Activated T-helper 17 cell treated with anti-CD3 and anti-CD28 coated beads, Interleukin-2, amount 50 U/mL, for 72 hours (primary cell): ENCODE data around the gene TMEM263. TPM values are rescaled to one million over a fixed set of nuclear protein-coding genes. Genes with fewer than 3 reads are reported as not detected.
"Not testable (repeated sequence)": the region's sequence is repeated elsewhere in the genome, so short reads cannot be mapped to it uniquely, and the experiment has no call there.

Source experiments
- ATAC-seq: fragments of 150-1000 bp; cut with Tn5 transposase; replicated peaks from 2 replicates; pipeline ENCODE4 v1.10.0; 2021; ENCODE audit warnings: mild to moderate bottlenecking, moderate library complexity
- H3K27ac Mint-ChIP-seq: one replicate; pipeline ENCODE4 v1.8.0; 2022; ENCODE audit warnings: mixed read lengths
- H3K27me3 Mint-ChIP-seq: one replicate; pipeline ENCODE4 v1.8.0; 2022; ENCODE audit warnings: mixed read lengths
- H3K36me3 Mint-ChIP-seq: one replicate; pipeline ENCODE4 v1.8.0; 2022; ENCODE audit warnings: low read depth, mild to moderate bottlenecking, mixed read lengths
- H3K4me1 Mint-ChIP-seq: one replicate; pipeline ENCODE4 v1.8.0; 2022; ENCODE audit warnings: mixed read lengths
- H3K4me3 Mint-ChIP-seq: one replicate; pipeline ENCODE4 v1.8.0; 2022; ENCODE audit warnings: mild to moderate bottlenecking, mixed read lengths
- H3K9me3 Mint-ChIP-seq: one replicate; pipeline ENCODE4 v1.8.0; 2022; ENCODE audit warnings: mixed read lengths
- total RNA-seq, 2 donors: library from RNA; stranded (reverse); gene quantifications; one replicate each; pipeline ENCODE4 v1.2.3, GENCODE V29; 2022

The TMEM263 gene
- total RNA-seq = 10 to 100 TPM; 40.9 to 62.3 TPM

DNA sequence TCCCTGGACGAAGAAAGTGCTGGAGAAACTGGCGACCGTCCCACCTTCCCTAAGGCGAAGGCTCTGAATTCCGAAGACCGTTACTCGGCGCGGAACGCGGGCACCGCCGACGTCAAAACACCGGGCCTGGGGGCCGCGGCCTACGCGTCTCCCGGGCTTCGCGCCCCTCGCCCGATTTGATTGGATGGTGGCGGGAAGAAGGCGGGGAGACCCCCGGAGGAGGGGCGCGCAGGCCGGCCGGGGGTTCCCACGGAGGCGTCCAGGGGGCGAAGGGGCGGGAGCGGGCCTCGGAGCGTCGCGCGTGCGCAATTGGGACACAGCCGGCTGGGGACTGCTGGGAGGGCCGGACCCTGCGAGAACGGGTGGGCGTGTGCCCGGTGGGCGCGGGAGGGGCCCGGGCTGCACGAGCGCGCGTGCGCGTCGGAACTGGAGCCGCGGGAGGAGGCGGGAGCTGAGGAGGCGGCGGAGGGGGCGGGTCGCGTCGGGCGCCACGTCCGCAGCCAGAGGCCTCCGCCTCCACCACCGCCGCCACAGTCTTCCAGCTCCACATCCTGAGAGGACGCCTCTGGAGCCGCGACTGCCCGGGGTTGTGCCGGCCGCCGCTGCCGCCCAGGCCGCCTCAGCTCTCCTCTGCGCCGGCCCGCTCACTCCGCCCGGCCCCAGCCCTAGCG, at the start of gene TMEM263:
TMEM263 (plus strand) TSS at position 531 of the 671 bp plus-strand sequence. CDS start 11,210 bp downstream, outside the sequence.
- peaks cover 40% of the 10 kb centered on the region for H3K36me3 Mint-ChIP-seq
- H3K9me3 Mint-ChIP-seq = no peaks in the 10 kb centered on the region
- peak within 1 kb of the TSS; percentile 95 for H3K4me3 Mint-ChIP-seq
- ATAC-seq = peak; percentile 75
- H3K27me3 Mint-ChIP-seq = no peaks in the 10 kb centered on the region
- H3K27ac Mint-ChIP-seq = peak within 1 kb of the TSS; percentile 98
- H3K4me1 Mint-ChIP-seq = peaks cover 13% of the 10 kb centered on the region

DNA sequence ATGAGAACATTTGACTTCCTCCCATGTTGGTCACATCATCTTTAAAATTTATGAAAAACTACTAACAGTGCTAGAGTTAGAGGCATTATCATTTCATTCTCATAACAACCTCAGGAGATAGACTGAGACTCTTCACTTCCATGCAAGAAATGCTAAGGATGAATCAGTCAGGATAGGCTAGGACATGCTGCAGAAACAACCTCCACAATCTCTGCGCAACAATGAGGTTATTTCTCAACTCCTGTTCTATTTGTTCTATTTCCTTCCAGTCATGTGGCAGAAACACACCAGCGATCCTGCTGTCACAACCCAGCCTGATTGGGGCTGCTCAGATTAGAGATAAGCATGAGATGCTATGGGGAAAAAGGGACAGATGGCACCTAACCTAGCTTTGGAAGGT, 49.0 kb upstream of the TMEM263 start:
- no peak for ATAC-seq
- Mint-ChIP-seq H3K4me1 (peaks cover 8% of the 10 kb centered on the region), H3K36me3 (no peaks in the 10 kb centered on the region), H3K4me3 (no peak overlapping the region), H3K27ac (no peak overlapping the region), H3K27me3 (peaks cover 19% of the 10 kb centered on the region), H3K9me3 (no peaks in the 10 kb centered on the region)

DNA sequence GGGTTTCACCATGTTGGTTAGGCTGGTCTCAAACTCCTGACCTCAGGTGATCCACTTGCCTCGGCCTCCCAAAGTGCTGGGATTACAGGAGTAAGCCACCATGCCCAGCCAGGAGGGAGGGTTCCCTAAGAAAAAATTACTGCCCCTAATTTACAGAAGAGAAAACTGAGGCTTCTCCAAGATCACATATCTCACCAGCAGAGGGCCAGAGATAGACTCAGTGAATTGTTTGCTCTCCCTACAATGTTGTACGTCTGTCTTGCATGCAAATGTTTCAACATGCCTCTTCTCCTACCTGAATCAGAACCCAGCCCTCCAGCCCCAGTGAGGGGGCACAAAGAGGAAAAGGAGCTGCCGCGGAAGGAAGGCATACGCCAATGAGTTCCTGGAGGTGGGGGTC, 48.3 kb upstream of the TMEM263 start:
- H3K27ac Mint-ChIP-seq = no peak overlapping the region
- H3K4me1 Mint-ChIP-seq = peaks cover 8% of the 10 kb centered on the region
- no peak for ATAC-seq
- H3K4me3 Mint-ChIP-seq = no peak overlapping the region
- no peaks in the 10 kb centered on the region for H3K36me3 Mint-ChIP-seq
- no peaks in the 10 kb centered on the region for H3K9me3 Mint-ChIP-seq
- H3K27me3 Mint-ChIP-seq = peaks cover 14% of the 10 kb centered on the region

DNA sequence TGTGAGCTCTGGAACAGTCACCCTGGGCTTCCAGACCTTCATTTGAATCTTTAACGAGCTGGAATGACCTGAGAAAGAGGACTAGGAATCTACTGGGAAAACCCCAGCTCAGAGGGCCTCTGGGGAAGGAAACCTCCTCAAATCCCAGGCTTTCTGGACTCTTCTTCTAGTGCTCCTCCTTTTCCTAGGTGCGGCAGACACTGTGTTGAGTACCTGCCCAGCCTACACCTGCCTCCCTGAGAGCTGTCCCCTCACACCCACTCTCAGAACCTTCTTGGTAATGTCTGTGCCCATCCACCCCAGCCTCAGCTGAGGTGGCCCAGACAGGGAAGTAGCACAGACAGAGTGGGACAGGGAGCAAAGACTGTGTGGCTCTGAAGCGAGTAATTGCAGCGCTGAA, 47.9 kb upstream of the TMEM263 start:
- Mint-ChIP-seq H3K27me3 (peaks cover 10% of the 10 kb centered on the region), H3K36me3 (no peaks in the 10 kb centered on the region), H3K27ac (no peak overlapping the region), H3K4me1 (peaks cover 8% of the 10 kb centered on the region), H3K4me3 (no peak overlapping the region), H3K9me3 (no peaks in the 10 kb centered on the region)
- no peak for ATAC-seq

DNA sequence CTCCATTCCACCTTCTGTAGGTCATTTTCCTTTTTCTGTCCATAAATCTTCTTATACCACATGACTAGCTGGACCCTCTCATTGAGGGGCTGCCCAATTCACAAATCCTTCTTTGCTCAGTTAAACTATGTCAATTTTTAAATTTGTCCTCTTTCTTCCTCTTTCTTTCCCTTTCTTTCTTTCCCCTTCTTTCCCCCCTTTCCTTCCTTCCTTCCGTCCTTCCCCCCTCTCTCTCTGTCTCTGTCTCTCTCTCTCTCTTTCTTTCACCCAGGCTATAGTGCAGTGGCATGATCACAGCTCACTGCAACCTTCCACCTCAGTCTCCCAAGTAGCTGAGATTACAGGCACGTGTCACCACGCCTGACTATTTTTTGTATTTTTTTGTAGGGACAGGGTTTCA, 47.1 kb upstream of the TMEM263 start:
- ATAC-seq = no peak
- Mint-ChIP-seq H3K27me3 (peaks cover 5% of the 10 kb centered on the region), H3K4me1 (peaks cover 8% of the 10 kb centered on the region), H3K4me3 (no peak overlapping the region), H3K36me3 (no peaks in the 10 kb centered on the region), H3K9me3 (no peaks in the 10 kb centered on the region), H3K27ac (peak overlapping the region; percentile 58)

DNA sequence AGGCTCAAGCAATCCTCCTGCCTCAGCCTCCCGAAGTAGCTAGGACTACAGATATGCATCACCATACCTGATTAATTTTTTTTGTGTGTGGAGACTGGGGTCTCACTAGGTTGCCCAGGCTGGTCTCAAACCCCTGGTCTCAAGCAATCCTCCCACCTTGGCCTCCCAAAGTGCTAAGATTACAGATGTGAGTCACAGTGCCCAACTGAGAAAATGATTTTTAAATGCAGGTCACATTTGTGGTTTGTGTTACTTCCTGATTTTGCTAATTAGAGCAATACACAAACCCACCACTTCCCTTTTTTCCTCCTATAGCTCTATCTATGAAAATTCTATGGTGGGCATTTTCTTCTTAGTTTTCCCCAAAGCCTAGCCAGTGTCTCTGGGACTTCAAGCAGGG, 45.5 kb upstream of the TMEM263 start:
- Mint-ChIP-seq H3K9me3 (no peaks in the 10 kb centered on the region), H3K36me3 (no peaks in the 10 kb centered on the region), H3K27me3 (no peaks in the 10 kb centered on the region), H3K4me1 (peaks cover 14% of the 10 kb centered on the region), H3K27ac (peak overlapping the region; percentile 56), H3K4me3 (no peak overlapping the region)
- ATAC-seq = peak; percentile 10

DNA sequence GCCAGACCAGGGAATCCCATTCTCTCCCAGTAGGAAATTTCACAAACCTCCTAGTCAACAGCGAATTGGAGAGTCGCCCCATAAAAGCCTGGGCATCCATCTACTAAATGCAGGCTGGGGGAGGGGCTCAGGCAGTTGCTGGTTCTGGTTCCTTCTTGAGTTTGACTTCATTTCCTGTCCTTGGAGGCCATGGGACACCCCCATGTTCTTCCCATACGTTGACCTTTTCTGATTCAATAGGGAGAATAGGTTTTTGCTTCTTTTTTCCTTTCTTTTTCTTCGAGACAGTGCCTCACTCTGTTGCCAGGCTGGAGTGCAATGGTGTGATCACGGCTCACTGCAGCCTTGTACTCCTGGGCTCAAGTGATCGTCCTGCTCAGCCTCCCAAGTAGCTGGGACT, 44.1 kb upstream of the TMEM263 start:
- peaks cover 21% of the 10 kb centered on the region for H3K4me1 Mint-ChIP-seq
- H3K27ac Mint-ChIP-seq = peak overlapping the region; percentile 56
- H3K9me3 Mint-ChIP-seq = no peaks in the 10 kb centered on the region
- no peak overlapping the region for H3K4me3 Mint-ChIP-seq
- no peaks in the 10 kb centered on the region for H3K27me3 Mint-ChIP-seq
- no peak for ATAC-seq
- H3K36me3 Mint-ChIP-seq = no peaks in the 10 kb centered on the region

DNA sequence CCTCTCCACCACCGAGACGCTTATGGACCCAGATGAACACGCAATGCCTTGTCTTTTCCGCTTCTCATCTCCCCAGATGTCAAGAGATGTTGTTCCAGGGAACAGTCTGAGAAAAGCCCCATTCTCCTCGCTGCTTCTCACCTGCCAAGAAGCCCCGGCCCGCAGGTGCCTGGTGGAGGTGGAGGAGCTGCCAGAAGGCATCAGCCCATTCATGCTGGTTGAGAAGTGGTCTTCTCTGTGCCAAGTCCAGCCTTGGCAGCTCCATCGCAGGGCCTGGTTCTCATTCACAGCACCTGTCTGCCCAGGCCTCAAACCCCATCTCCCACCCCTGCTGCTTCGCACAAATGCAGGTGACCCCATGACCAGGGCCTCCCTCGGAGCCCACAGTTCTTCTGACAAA, 42.3 kb upstream of the TMEM263 start:
- Mint-ChIP-seq H3K4me3 (no peak overlapping the region), H3K4me1 (peaks cover 21% of the 10 kb centered on the region), H3K27me3 (no peaks in the 10 kb centered on the region), H3K27ac (no peak overlapping the region), H3K36me3 (no peaks in the 10 kb centered on the region), H3K9me3 (no peaks in the 10 kb centered on the region)
- ATAC-seq = no peak

DNA sequence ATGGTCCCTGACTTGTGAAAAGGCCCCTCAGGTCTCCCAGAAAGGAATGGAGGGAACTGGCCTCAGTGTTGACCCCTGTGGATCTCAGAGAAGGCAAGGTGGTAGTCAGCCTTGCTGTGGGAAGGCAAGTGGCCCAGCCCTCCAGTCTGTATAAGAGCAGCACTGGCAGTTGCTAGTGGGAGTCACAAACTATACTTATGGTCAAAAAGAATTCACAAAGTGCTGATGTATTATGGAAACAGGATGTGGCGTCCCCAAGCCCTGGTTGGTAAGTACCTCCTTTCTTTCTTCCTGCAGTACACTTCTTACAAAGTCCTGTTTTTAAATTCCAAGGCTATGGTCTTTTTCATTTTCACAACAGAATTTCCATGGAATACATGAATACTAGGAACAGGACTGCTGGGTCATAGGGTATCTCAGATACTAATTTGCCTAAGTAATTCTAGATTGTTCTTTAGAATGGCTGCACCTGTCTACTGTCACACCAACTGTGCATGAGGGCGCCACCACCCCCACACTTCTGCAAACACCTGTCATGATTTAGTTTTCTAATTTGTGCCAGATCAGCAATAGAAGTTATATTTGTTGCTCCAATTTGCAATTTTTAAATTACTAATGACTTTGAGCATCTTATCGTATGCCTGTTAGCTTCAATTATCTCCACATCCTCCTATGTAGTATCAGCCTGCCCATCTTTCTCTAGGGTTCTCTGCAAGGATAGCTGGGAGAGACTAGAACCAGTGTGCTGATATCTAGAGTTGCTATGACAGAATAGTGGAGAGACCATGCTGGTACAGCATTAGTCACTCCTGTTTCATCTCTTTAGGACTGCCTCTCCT, 40.7 kb upstream of the TMEM263 start:
- H3K4me1 Mint-ChIP-seq = peaks cover 21% of the 10 kb centered on the region
- no peaks in the 10 kb centered on the region for H3K36me3 Mint-ChIP-seq
- H3K27me3 Mint-ChIP-seq = peaks cover 3% of the 10 kb centered on the region
- peak overlapping the region; percentile 23 for H3K4me3 Mint-ChIP-seq
- H3K27ac Mint-ChIP-seq = peak overlapping the region; percentile 64
- peak; percentile 88 for ATAC-seq
- no peaks in the 10 kb centered on the region for H3K9me3 Mint-ChIP-seq

DNA sequence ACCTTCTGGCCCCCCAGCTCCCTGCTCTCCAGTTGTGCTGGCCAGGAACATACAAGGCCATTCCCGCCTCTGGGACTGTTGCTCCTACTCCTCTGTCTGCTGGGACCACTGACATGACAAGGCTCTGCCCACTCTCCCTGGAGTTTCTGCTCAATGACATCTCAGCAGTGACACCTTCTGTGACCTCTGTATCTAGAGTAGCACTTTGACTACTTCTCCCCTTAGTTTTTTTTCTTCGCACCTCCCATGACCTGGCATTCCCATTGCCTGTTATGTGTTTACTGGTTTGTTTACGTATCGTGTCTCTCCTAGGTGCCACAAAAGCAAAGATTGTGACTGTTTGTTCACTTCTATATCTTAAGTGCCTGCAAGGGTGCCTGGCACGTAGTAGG, 40.1 kb upstream of the TMEM263 start:
- peak; percentile 50 for ATAC-seq
- H3K36me3 Mint-ChIP-seq = no peaks in the 10 kb centered on the region

DNA sequence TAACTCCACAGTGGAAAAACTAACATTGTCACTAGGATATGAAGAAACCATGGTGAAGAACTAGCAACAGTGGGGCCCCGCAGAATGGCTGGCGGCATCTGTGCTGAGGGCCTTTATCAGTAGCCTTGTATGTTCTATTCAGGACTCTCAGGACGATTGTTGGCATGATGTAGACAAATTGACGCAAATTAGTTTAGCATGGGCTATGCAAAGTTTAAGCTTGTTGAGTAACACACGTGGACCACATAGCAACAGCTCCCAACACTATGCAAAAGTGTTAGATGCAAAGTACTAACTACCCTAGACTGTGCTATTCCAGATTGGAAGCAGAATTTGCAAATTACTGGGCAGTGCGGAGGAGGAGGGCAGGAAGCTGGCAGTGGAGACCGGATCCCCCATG, 38.2 kb upstream of the TMEM263 start:
- Mint-ChIP-seq H3K4me1 (peaks cover 13% of the 10 kb centered on the region), H3K36me3 (no peaks in the 10 kb centered on the region)

More for the DNA sequence above, 40.1 kb upstream of the TMEM263 start:
- Mint-ChIP-seq H3K4me1 (peaks cover 16% of the 10 kb centered on the region), H3K27ac (peak overlapping the region; percentile 64), H3K9me3 (no peaks in the 10 kb centered on the region), H3K27me3 (peaks cover 3% of the 10 kb centered on the region), H3K4me3 (peak overlapping the region; percentile 23)

DNA sequence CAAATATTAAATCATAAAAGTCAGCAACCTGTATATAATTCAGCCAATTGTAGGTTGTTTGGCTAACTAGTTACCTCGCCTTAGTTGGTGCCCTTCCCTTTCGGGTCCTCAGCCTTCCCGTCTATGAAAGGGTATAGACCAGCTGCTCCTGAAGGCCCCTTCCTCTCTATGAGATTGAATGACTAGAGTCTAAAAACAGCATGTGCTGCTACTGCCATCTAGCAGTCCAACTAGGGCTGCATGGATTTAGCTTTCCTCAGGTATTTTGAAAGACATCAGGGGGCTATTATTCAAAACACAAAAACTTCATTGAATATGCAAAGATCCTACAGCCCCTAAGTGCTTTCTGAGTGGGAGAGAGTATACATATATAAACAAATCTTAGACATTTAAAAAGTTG, 37.0 kb upstream of the TMEM263 start:
- Mint-ChIP-seq H3K27me3 (peaks cover 3% of the 10 kb centered on the region), H3K4me1 (peaks cover 13% of the 10 kb centered on the region), H3K36me3 (no peaks in the 10 kb centered on the region), H3K27ac (no peak overlapping the region), H3K4me3 (no peak overlapping the region), H3K9me3 (no peaks in the 10 kb centered on the region)
- no peak for ATAC-seq

More for the DNA sequence above, 38.2 kb upstream of the TMEM263 start:
- Mint-ChIP-seq H3K4me3 (no peak overlapping the region), H3K27ac (no peak overlapping the region), H3K27me3 (peaks cover 3% of the 10 kb centered on the region), H3K9me3 (no peaks in the 10 kb centered on the region)
- ATAC-seq = no peak

DNA sequence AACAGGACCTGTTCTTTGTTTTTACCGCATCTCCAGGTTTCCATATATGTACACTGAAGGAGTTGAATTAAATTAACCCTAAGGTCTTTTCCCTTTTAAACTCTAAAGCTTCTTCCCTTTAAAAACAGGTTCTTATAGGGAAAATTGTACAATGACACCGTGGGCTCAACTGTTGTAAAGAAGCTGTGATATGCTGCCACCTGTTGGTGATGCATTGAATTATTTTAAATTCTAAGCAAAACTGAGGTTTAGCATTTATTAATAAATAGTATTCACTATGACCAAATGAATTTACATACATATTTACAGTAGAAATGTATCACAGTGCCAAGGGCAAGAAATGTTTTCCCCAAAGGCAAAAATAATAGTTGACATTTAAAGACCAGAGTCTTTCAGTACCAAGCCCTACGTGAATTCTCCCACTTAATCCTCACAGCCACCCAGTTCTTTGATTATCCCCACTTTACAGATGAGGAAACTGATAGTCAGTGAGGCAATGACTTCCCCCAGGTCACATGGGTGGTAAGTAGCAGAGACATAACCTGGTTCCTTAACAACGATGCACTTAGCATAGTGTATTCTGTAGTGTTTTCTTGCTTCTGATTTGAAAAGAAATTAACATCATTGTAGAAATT, 35.7 kb upstream of the TMEM263 start:
- no peak overlapping the region for H3K27ac Mint-ChIP-seq
- ATAC-seq = no peak

DNA sequence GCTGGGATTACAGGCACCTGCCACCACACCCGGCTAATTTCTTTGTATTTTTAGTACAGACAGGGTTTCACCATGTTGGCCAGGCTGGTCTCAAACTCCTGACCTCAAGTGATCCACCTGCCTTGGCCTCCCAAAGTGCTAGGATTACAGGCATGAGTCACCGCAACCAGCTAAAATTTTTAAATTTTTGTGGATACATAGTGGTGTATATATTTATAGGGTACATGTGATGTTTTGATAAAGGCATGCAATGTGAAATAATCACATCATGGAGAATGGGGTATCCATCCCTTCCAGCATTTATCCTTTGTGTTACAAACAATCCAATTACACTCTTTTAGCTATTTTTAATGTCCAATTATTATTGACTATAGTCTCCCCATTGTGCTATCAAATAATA, 33.7 kb upstream of the TMEM263 start:
- H3K4me3 Mint-ChIP-seq, H3K9me3 Mint-ChIP-seq, H3K4me1 Mint-ChIP-seq, H3K27ac Mint-ChIP-seq, H3K36me3 Mint-ChIP-seq, H3K27me3 Mint-ChIP-seq, ATAC-seq: not testable (repeated sequence)

More for the DNA sequence above, 35.7 kb upstream of the TMEM263 start:
- Mint-ChIP-seq H3K4me1 (peaks cover 9% of the 10 kb centered on the region), H3K36me3 (no peaks in the 10 kb centered on the region), H3K9me3 (peaks cover 5% of the 10 kb centered on the region), H3K27me3 (peaks cover 3% of the 10 kb centered on the region), H3K4me3 (no peak overlapping the region)

DNA sequence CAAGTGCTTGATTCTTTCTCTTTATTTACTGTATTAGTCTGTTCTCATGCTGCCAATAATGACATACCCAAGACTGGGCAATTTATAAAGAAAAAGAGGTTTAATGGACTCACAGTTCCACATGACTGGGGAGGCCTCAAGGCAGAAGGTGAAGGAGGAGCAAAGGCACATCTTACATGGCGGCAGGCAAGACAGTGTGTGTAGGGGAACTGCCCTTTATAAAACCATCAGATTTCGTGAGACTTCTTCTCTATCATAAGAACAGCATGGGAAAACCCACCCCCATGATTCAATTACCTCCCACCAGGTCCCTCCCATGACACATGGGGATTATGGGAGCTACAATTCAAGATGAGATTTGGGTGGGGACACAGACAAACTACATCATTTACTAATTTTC, 32.1 kb upstream of the TMEM263 start:
- not testable (repeated sequence) for H3K36me3 Mint-ChIP-seq, ATAC-seq, H3K4me3 Mint-ChIP-seq, H3K4me1 Mint-ChIP-seq, H3K27ac Mint-ChIP-seq, H3K9me3 Mint-ChIP-seq, H3K27me3 Mint-ChIP-seq
